Smooth muscle cell (in vitro differentiated cells): ENCODE results near the gene POFUT1. TPM values are rescaled to one million over a fixed set of nuclear protein-coding genes. Genes with fewer than 3 reads are reported as not detected.

Experiments used
- DNase-seq: peaks from one replicate; lab custom pipeline; 2025; ENCODE audit not compliant: unreplicated experiment; lab: John Stamatoyannopoulos, UW
- H2AFZ ChIP-seq: fragments of 200-600 bp; sonication (generic); 2 replicates; pipeline ENCODE4 v1.6.0; 2016; ENCODE audit warnings: antibody characterized with exemption, low read depth, mild to moderate bottlenecking
- H3F3A ChIP-seq: fragments of 200-600 bp; sonication (generic); 2 replicates; pipeline ENCODE4 v1.6.0; 2017; ENCODE audit warnings: antibody characterized with exemption, low read depth
- H3K27ac ChIP-seq: fragments of 200-600 bp; sonication (generic); 2 replicates; pipeline ENCODE4 v1.5.1; 2016; ENCODE audit warnings: low read depth, mild to moderate bottlenecking
- H3K27me3 ChIP-seq: fragments of 200-600 bp; sonication (generic); 2 replicates; pipeline ENCODE4 v1.6.1; 2016; ENCODE audit warnings: low read depth, mild to moderate bottlenecking
- H3K36me3 ChIP-seq: fragments of 200-600 bp; sonication (generic); 2 replicates; pipeline ENCODE4 v1.5.1; 2016; ENCODE audit warnings: low read depth
- H3K4me1 ChIP-seq: fragments of 200-600 bp; sonication (generic); 2 replicates; pipeline ENCODE4 v1.5.1; 2016; ENCODE audit warnings: low read depth
- H3K4me2 ChIP-seq: fragments of 200-600 bp; sonication (generic); 2 replicates; pipeline ENCODE4 v1.6.0; 2016; ENCODE audit warnings: mild to moderate bottlenecking
- H3K4me3 ChIP-seq: fragments of 200-600 bp; sonication (generic); 2 replicates; pipeline ENCODE4 v1.5.1; 2016; ENCODE audit warnings: mild to moderate bottlenecking
- H3K79me2 ChIP-seq: fragments of 200-600 bp; sonication (generic); 2 replicates; pipeline ENCODE4 v1.6.0; 2016; ENCODE audit warnings: low read depth, mild to moderate bottlenecking
- H3K9ac ChIP-seq: fragments of 200-600 bp; sonication (generic); 2 replicates; pipeline ENCODE4 v1.6.0; 2016; ENCODE audit warnings: low read depth
- H3K9me3 ChIP-seq: fragments of 200-600 bp; sonication (generic); replicated peaks from 2 replicates; pipeline ENCODE4 v1.5.1; 2016; ENCODE audit warnings: low read depth
- H4K20me1 ChIP-seq: fragments of 200-600 bp; sonication (generic); 2 replicates; pipeline ENCODE4 v1.6.0; 2016; ENCODE audit warnings: low read depth
- CTCF ChIP-seq: fragments of 200-600 bp; sonication (generic); IDR thresholded peaks from 2 replicates; pipeline ENCODE4 v1.5.1; 2017; ENCODE audit warnings: borderline replicate concordance, mild to moderate bottlenecking, antibody characterized with exemption; ENCODE audit not compliant: insufficient read depth, poor library complexity, severe bottlenecking
- WGBS: methylation state at CpG from one replicate; pipeline ENCODE4 v1.1.7; 2016; ENCODE audit warnings: low lambda C conversion rate; 5-methylcytosine and 5-hydroxymethylcytosine counted together
- polyA plus RNA-seq: library from polyadenylated mRNA; unstranded; fragments of >200 nt; fragmentation: Nextera tagmentation; extraction: Ambion mirVana; gene quantifications from 2 replicates; pipeline ENCODE4 v1.2.1, GENCODE V29; 2016
- total RNA-seq: library from RNA; depleted of rRNA; stranded (reverse); fragments of >200 nt; gene quantifications from 2 replicates; pipeline ENCODE4 v1.2.3, GENCODE V29; 2014

The POFUT1 gene
- total and polyA plus RNA-seq, 2 experiments from 2014 or later: 44.3 to 45.0 TPM

DNA sequence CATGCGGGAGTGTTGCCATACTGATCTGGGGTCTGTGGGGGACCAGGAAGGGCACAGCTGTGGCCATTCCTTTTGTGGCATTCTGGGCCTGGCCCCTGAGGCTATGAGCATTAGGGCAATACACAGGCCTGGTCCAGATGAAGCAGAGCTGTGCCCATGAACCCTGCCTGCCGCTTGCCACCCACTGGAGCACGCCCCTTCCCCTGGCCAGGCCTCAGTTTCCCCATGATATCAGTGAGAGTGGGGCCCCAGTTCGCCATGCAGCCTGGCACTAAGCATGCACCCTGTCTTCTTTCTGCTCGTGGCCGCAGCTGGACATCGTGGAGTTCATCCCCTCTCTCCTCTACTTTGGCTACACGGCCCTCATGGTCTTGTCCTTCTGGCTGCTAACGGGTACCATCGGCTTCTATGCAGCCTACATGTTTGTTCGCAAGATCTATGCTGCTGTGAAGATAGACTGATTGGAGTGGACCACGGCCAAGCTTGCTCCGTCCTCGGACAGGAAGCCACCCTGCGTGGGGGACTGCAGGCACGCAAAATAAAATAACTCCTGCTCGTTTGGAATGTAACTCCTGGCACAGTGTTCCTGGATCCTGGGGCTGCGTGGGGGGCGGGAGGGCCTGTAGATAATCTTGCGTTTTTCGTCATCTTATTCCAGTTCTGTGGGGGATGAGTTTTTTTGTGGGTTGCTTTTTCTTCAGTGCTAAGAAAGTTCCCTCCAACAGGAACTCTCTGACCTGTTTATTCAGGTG lies 42.5 kb upstream of the POFUT1 start:
- no peaks in the 10 kb centered on the region for H3K27me3 ChIP-seq
- no peak overlapping the region for H3K4me2 ChIP-seq
- no peaks in the 10 kb centered on the region for H4K20me1 ChIP-seq
- no peaks in the 10 kb centered on the region for H3K9me3 ChIP-seq
- no peak for DNase-seq
- H3K4me3 ChIP-seq: no peak overlapping the region
- 97% methylated on average over 21 of the region's 21 CpGs for WGBS
- no peak for TF ChIP-seq CTCF
- peaks cover 11% of the 10 kb centered on the region for H3K36me3 ChIP-seq
- no peak overlapping the region for H3K27ac ChIP-seq
- H3K4me1 ChIP-seq: no peaks in the 10 kb centered on the region
- no peaks in the 10 kb centered on the region for H3F3A ChIP-seq
- no peak overlapping the region for H2AFZ ChIP-seq
- H3K79me2 ChIP-seq: no peaks in the 10 kb centered on the region
- no peak overlapping the region for H3K9ac ChIP-seq

DNA sequence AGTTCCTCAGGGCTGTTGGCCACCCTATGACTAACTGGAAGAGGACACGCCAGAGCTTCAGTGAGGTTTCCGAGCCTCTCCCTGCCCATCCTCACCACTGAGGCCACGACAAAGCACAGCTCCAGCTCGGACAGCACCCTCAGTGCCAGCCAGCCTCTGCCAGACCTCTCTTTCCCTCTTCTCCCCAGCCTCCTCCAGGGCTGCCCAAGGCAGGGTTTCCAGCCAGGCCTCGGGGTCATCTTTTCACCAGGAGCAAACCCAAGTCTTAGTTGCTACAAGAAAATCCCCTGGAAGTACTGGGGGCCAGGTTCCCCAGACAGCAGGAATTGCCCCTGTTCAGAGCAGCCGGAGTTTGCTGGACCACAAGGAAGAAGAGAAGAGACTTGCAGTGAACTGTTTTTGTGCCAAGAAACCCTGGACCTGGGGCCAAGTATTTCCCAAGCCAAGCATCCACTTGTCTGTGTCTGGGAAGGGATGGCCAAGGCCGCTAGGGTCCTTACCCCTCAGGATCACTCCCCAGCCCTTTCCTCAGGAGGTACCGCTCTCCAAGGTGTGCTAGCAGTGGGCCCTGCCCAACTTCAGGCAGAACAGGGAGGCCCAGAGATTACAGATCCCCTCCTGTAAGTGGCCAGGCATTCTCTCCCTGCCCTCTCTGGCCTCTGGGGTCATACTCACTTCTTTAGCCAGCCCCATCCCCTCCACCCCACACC lies 41.7 kb upstream of the POFUT1 start:
- DNase-seq: no peak
- Histone ChIP-seq H3K79me2 (no peaks in the 10 kb centered on the region), H4K20me1 (no peaks in the 10 kb centered on the region), H3K27me3 (no peaks in the 10 kb centered on the region), H3K9me3 (no peaks in the 10 kb centered on the region), H3K4me3 (no peak overlapping the region), H3K4me2 (no peak overlapping the region), H3F3A (no peaks in the 10 kb centered on the region), H2AFZ (no peak overlapping the region), H3K27ac (no peak overlapping the region), H3K4me1 (no peaks in the 10 kb centered on the region), H3K9ac (no peak overlapping the region), H3K36me3 (peaks cover 10% of the 10 kb centered on the region)
- 97% methylated on average over 8 of the region's 8 CpGs for WGBS
- no peak for TF ChIP-seq CTCF

- H3K36me3 ChIP-seq: no peaks in the 10 kb centered on the region
- H4K20me1 ChIP-seq: no peaks in the 10 kb centered on the region
- H3K4me2 ChIP-seq: no peak overlapping the region
- no peak overlapping the region for H2AFZ ChIP-seq
- no peaks in the 10 kb centered on the region for H3K79me2 ChIP-seq
- H3F3A ChIP-seq: no peaks in the 10 kb centered on the region
- no peak overlapping the region for H3K4me3 ChIP-seq
- no peak overlapping the region for H3K9ac ChIP-seq
- H3K27ac ChIP-seq: no peak overlapping the region
- H3K9me3 ChIP-seq: no peaks in the 10 kb centered on the region
- WGBS: 98% methylated on average over 4 of the region's 4 CpGs
- TF ChIP-seq CTCF: no peak
- DNase-seq: no peak
- no peaks in the 10 kb centered on the region for H3K4me1 ChIP-seq
- no peaks in the 10 kb centered on the region for H3K27me3 ChIP-seq
These were observed 40.1 kb upstream of the POFUT1 start for GRCh38 chr20:32167552-32167951.
